ENCODE data around the gene ESPN.

- TF ChIP-seq POLR2AphosphoS5 (IDR thresholded peaks at IDR 0.05; ENCODE audit: low read depth, low read length) (no peak), POLR2A (IDR thresholded peaks at IDR 0.05; ENCODE audit: low read depth, low read length) (no peak), TAF1 (IDR thresholded peaks at IDR 0.05; ENCODE audit: borderline replicate concordance, low read depth, low read length) (no peak)
These were observed 23.5 kb downstream of the ESPN start for GRCh38 chr1:6447818-6448748.

Data from GM12892 (cell line).